GM12878 (cell line): Measurements from ENCODE around the gene ASTL. TPM values are rescaled to one million over a fixed set of nuclear protein-coding genes. Genes with fewer than 3 reads are reported as not detected.

Experiments used
- ATAC-seq: fragments of 200-7000 bp; cut with Tn5 transposase; 3 replicates; pipeline ENCODE4 v1.9.1; 2020; ENCODE audit warnings: mild to moderate bottlenecking, moderate library complexity
- BruUV-seq: library from RNA; stranded (reverse); fragments of 400-500 nt; replicated peaks from 2 replicates; lab custom pipeline; 2021; lab: Mats Ljungman, UMichigan
- CTCF ChIA-PET: fragments of 300-600 bp; sonication (Branson Sonifier 250); formaldehyde crosslinking; extraction: SDS; loops from one replicate; lab custom pipeline; 2021; ENCODE audit warnings: inconsistent platforms; lab: Yijun Ruan, JAX
- POLR2A ChIA-PET: fragments of 350-600 bp; formaldehyde crosslinking; extraction: SDS; loops from one replicate; lab custom pipeline; 2021; ENCODE audit warnings: inconsistent platforms; lab: Charles Lee
- RAD21 ChIA-PET: fragments of 300-600 bp; sonication (Branson Sonifier 250); formaldehyde crosslinking; loops from one replicate; lab custom pipeline; 2023; ENCODE audit warnings: antibody characterized with exemption; ENCODE audit not compliant: unreplicated experiment; lab: Charles Lee
- SMC1A ChIA-PET: fragments of 300-600 bp; sonication (Branson Sonifier 250); formaldehyde crosslinking; loops from one replicate; lab custom pipeline; 2023; ENCODE audit not compliant: unreplicated experiment, uncharacterized antibody; lab: Charles Lee
- DNase-seq: peaks from one replicate; pipeline ENCODE4 v3.0.0-alpha.2; 2011; ENCODE audit warnings: low read depth, low spot score
- FAIRE-seq: peaks from 3 replicates; lab custom pipeline; 2011; peaks lifted over from hg19 to GRCh38; lab: Jason Lieb, UNC
- H2AFZ ChIP-seq: 2 replicates; pipeline ENCODE4 v1.6.0; 2011; ENCODE audit warnings: low read depth, low read length, control low read depth; ENCODE audit not compliant: control insufficient read depth
- H3K27ac ChIP-seq: 2 replicates; pipeline ENCODE4 v1.5.1; 2011; ENCODE audit warnings: control low read depth; ENCODE audit not compliant: control insufficient read depth, insufficient read depth
- H3K27me3 ChIP-seq, 2 experiments: replicated peaks in 1 of 2; 2 replicates each; pipeline versions ENCODE4 v1.6.0 to v1.6.1; 2011; ENCODE audit warnings: low read length in 1 of 2; ENCODE audit not compliant: control insufficient read depth in 2 of 2, insufficient read depth in 2 of 2
- H3K36me3 ChIP-seq, 2 experiments: 2 replicates each; pipeline ENCODE4 v1.5.1; 2011; ENCODE audit warnings: low read length in 1 of 2; ENCODE audit not compliant: control insufficient read depth in 2 of 2, insufficient read depth in 2 of 2
- H3K4me1 ChIP-seq: 2 replicates; pipeline ENCODE4 v1.6.1; 2011; ENCODE audit warnings: mild to moderate bottlenecking, low read length, moderate library complexity, mixed read lengths; ENCODE audit not compliant: control insufficient read depth, insufficient read depth
- H3K4me2 ChIP-seq: 2 replicates; pipeline ENCODE4 v1.6.0; 2011; ENCODE audit warnings: control low read depth; ENCODE audit not compliant: control insufficient read depth, insufficient read depth
- H3K4me3 ChIP-seq: fragments of 200-600 bp; sonication (generic); 2 replicates; pipeline ENCODE4 v1.5.1; 2016
- H3K79me2 ChIP-seq: 2 replicates; pipeline ENCODE4 v1.6.0; 2011; ENCODE audit warnings: low read length; ENCODE audit not compliant: control insufficient read depth, insufficient read depth
- H3K9ac ChIP-seq: 2 replicates; pipeline ENCODE4 v1.8.0; 2011; ENCODE audit warnings: low read length, control low read depth, mixed read lengths; ENCODE audit not compliant: control insufficient read depth, insufficient read depth
- H3K9me3 ChIP-seq: replicated peaks from 3 replicates; pipeline ENCODE4 v1.5.1; 2011; ENCODE audit warnings: mild to moderate bottlenecking, low read length; ENCODE audit not compliant: control insufficient read depth, insufficient read depth
- H4K20me1 ChIP-seq: 2 replicates; pipeline ENCODE4 v1.6.0; 2011; ENCODE audit not compliant: control insufficient read depth, insufficient read depth
- ATF3 ChIP-seq: IDR thresholded peaks from 2 replicates; pipeline ENCODE4 v1.6.1; 2011; ENCODE audit warnings: low read depth, mild to moderate bottlenecking, low read length, moderate library complexity, borderline replicate concordance; ENCODE audit errors: extremely low read depth
- BRCA1 ChIP-seq: IDR thresholded peaks from 2 replicates; pipeline ENCODE4 v1.6.1; 2011; ENCODE audit warnings: low read depth, low read length, improper control_type of control experiment
- IKZF1 ChIP-seq: fragments of 450-650 bp; conservative IDR thresholded peaks from 2 replicates; pipeline ENCODE4 v1.6.1; 2017; ENCODE audit warnings: antibody characterized with exemption, mild to moderate bottlenecking
- NFYA ChIP-seq: IDR thresholded peaks from 2 replicates; pipeline ENCODE4 v1.6.1; 2011; ENCODE audit warnings: low read depth, mild to moderate bottlenecking, low read length, improper control_type of control experiment, borderline replicate concordance
- PBX3 ChIP-seq: IDR thresholded peaks from 2 replicates; pipeline ENCODE4 v1.6.1; 2011; ENCODE audit warnings: mild to moderate bottlenecking, low read depth, low read length, moderate library complexity; ENCODE audit not compliant: insufficient replicate concordance
- POLR2AphosphoS5 ChIP-seq: IDR thresholded peaks from 2 replicates; pipeline ENCODE4 v1.6.1; 2011; ENCODE audit warnings: mild to moderate bottlenecking, low read length, inconsistent platforms
- SMAD5 ChIP-seq: IDR thresholded peaks from 2 replicates; pipeline ENCODE4 v1.6.1; 2016; ENCODE audit warnings: antibody characterized with exemption, low read depth
- SREBF2 ChIP-seq: IDR thresholded peaks from 2 replicates; pipeline ENCODE4 v1.6.1; 2012; ENCODE audit warnings: mild to moderate bottlenecking, low read length
- TCF7 ChIP-seq: IDR thresholded peaks from 2 replicates; pipeline ENCODE4 v1.6.1; 2014; ENCODE audit warnings: antibody characterized with exemption, borderline replicate concordance
- ZNF622 ChIP-seq: fragments of 450-650 bp; IDR thresholded peaks from 2 replicates; pipeline ENCODE4 v1.6.1; 2017; ENCODE audit warnings: mild to moderate bottlenecking, inconsistent platforms
- ZNF687 ChIP-seq: fragments of 450-650 bp; IDR thresholded peaks from 2 replicates; pipeline ENCODE4 v1.6.1; 2017; ENCODE audit warnings: mild to moderate bottlenecking, moderate library complexity
- WGBS: methylation state at CpG from one replicate; pipeline ENCODE4 v1.1.6; 2016; ENCODE audit warnings: low lambda C conversion rate; ENCODE audit not compliant: insufficient replicate concordance, insufficient coverage; ENCODE audit errors: missing lambda C conversion rate; 5-methylcytosine and 5-hydroxymethylcytosine counted together
- in situ Hi-C: fragments of 300-500 bp; cut with MboI; formaldehyde crosslinking; loops from 9 replicates; pipeline ENCODE4 v1.14.3; 2018; ENCODE audit warnings: mixed read lengths
- intact Hi-C: fragments of 100-400 bp; cut with micrococcal nuclease; formaldehyde crosslinking; loops from one replicate; pipeline ENCODE4 v1.14.2; 2022; ENCODE audit not compliant: unreplicated experiment
- polyA plus RNA-seq, 11 experiments: library from polyadenylated mRNA; depleted of rRNA in 4 of 11; unstranded in 6 of 11; stranded (reverse) in 5 of 11; fragments of >200 nt; fragmentation: Nextera tagmentation in 4 of 11; fragmentation: Illumina TruSeq in 1 of 11; extraction: Ambion mirVana in 4 of 11; extraction: Trizol in 1 of 11; gene quantifications; 1 replicate in 1 of 11; 2 replicates in 10 of 11; pipeline versions ENCODE4 v1.2.1 to v1.2.3, GENCODE V29; 2011 to 2016; ENCODE audit warnings: inconsistent platforms in 2 of 11, missing spikeins in 2 of 11, low read depth in 1 of 11
- total RNA-seq, 4 experiments: library from RNA; depleted of rRNA in 3 of 4; stranded (reverse); fragments of >200 nt in 3 of 4; fragmentation: Illumina TruSeq in 1 of 4; extraction: Trizol in 1 of 4; gene quantifications; 2 replicates each; pipeline versions ENCODE4 v1.2.1 to v1.2.3, GENCODE V29; 2013 to 2021

The ASTL gene
- total and polyA plus RNA-seq, 10 of the 15 experiments (the other 5 are each of a cell fraction or from before 2014, with no cell fraction given), result 0.18 to 1.0 (median 0.38) TPM; not detected in 4

GRCh38 chr2:96139181-96139758 is 968 bp upstream of the ASTL start (continued):
- TF ChIP-seq ZNF687 (no peak), ATF3 (no peak)
- TF ChIP-seq, all 136 proteins: peak for 10

- Histone ChIP-seq H3K9me3 (no peaks in the 10 kb centered on the region), H3K27ac (no peak overlapping the region), H3K4me3 (no peak overlapping the region), H3K9ac (no peak overlapping the region), H3K79me2 (peaks cover under 1% of the 10 kb centered on the region), H3K27me3 (no peaks in the 10 kb centered on the region; a peak in 1 of 4 replicates), H3K4me1 (peaks cover 7% of the 10 kb centered on the region), H3K36me3 (no peaks in the 10 kb centered on the region), H2AFZ (no peak overlapping the region), H3K4me2 (no peak overlapping the region), H4K20me1 (no peaks in the 10 kb centered on the region)
- SMC1A ChIA-PET, result interaction anchor here (0.8 to 14.4 kb wide), 14 partner anchors 10 to 145 kb away, joined by 3 to 338 read pairs (median 8); no protein-coding TSS in a partner anchor
- TF ChIP-seq ZNF622, result no peak
- peak; percentile 53 for TF ChIP-seq PBX3
- TF ChIP-seq IKZF1, result 0 out of 2 replicates have a peak, but pooled peaks have one; percentile 6
- no peak for TF ChIP-seq TCF7
- TF ChIP-seq POLR2AphosphoS5, result peak; percentile 85
- no peak for TF ChIP-seq SREBF2
- 0 out of 2 replicates have a peak, but pooled peaks have one; percentile 17 for TF ChIP-seq SMAD5
- TF ChIP-seq NFYA, result no peak
- no peak for TF ChIP-seq BRCA1
- DNase-seq (no peak), ATAC-seq (peak; percentile 2), FAIRE-seq (no peak)
- RAD21 ChIA-PET, result interaction anchor here (0.6 to 18.1 kb wide), 13 partner anchors 10 to 145 kb away, joined by 3 to 463 read pairs (median 11); no protein-coding TSS in a partner anchor
- in situ Hi-C loops, result no loop called here
- 56% methylated on average over 15 of the region's 15 CpGs for WGBS
- CTCF ChIA-PET, result interaction anchor here (0.5 to 14.4 kb wide), 22 partner anchors 10 to 222 kb away, joined by 3 to 535 read pairs (median 6); partner anchors contain the start of genes ADRA2B and ITPRIPL1
- POLR2A ChIA-PET, result interaction anchor here (0.6 to 3.9 kb wide), 4 partner anchors 20 to 130 kb away, joined by 3 to 31 read pairs (median 8); no protein-coding TSS in a partner anchor
- intact Hi-C loops, result loop anchor here (1.0 to 2.0 kb wide), 2 partner anchors 37 to 127 kb away; partner anchors contain the start of gene TMEM127
- BruUV-seq, result no TSS peak
Measured at GRCh38 chr2:96137321-96138178, 752 bp downstream of the ASTL start.
